Stimulated activated CD4-positive, alpha-beta T cell treated with anti-CD3 and anti-CD28 coated beads, Interleukin-15, amount 100 ng/mL, for 1 hour (primary cell): ENCODE data around the gene PNCK.
"Not testable (repeated sequence)": the region's sequence is repeated elsewhere in the genome, so short reads cannot be mapped to it uniquely, and the experiment has no call there.

ENCODE experiments used
- DNase-seq, 2 donors: peaks; one replicate each; pipeline ENCODE4 v3.0.0-alpha.2; 2020; ENCODE audit warnings: low read depth in 1 of 2, low spot score in 1 of 2

Gene PNCK

DNA sequence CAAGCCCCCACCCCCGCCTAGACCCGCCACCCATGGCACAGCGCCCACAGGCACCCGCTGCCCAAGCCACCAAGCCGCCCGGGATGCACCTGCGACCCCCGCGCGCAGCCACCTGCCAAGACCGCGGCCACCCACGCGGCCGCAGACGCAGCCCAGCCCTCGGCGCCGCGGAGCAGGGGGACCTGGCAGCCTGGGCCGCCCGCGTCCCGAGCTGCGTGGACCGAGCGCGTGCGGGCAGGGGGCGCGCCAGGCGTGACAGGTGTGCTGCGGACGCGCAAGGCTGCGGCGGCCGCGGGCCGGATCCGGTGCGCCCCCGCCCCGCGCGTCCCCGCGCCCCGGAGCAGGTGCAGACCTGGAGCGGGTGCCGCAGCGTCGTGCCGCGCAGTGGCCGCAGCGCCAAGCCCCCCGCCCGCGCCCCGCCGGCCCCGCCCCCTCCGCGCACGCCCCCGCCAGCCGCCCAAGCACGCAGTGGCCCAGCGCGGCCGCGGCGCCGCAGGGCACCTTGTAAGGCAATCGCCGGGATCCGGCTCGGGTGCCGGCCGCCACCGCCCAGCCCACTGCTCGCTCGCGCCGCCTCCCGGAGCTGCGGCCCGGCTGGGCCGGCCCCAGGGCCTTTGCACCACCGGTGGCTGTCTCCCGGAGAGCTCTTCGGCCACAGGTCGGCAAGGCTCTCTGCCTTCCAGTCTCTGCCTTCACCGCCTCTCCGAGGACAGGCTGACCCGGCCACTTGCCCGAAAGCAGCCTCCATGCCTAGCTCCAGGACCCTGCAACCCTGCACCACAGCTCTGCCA, at the start of gene PNCK:
PNCK (minus strand) TSS at position 386 of the 791 bp plus-strand sequence. CDS start 737 bp downstream, outside the sequence.
- no peak for DNase-seq

DNA sequence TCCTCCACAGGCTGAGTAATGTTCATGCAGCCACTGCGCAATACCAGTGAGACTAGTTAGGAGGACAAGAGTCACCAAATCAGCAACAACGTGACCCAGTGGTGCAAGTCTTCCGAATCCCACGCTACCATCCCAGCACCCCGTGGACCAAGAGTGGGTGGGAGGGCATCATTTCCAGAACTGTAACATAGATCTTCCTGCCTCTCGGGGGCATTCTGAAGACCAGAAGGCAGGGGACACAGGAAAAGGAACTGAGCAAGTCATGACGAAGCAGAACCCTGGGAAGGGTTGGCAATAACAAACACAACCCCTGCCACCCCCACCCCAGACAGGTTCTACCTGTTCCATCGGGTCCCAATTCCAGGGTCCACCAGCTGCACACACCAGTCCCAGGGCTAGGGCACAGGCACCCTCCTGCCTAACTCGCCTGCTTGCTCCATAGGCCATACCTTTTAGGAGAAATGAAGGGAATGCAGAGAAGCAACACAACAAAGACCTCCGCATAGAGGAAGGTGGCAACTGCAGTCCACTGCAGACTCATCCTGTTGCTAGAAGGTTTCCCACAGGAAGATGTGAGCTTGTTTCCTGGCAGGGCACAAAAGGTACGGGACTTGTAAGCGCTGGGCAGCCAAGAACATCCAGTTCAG, 49.2 kb upstream of the PNCK start:
- DNase-seq, result no peak

DNA sequence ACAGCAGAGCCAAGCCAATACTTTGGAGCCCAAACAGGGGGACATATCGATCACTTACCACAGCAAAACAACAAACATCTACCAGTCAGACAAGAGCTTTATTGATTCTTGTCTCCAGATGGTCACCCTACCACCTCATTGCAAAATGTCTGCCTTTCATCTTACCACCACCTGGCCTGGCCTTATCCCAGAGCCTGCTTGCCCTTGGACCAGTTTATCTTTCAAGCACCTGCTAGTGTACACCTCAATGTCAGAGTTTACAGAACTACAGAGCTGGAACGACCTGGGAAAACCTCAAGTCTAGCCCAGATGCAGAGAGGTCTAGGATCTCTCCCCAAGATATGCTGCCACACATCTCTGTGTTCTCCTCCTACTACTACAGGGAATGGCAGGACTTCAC, 46.1 kb upstream of the PNCK start:
- DNase-seq, result no peak

DNA sequence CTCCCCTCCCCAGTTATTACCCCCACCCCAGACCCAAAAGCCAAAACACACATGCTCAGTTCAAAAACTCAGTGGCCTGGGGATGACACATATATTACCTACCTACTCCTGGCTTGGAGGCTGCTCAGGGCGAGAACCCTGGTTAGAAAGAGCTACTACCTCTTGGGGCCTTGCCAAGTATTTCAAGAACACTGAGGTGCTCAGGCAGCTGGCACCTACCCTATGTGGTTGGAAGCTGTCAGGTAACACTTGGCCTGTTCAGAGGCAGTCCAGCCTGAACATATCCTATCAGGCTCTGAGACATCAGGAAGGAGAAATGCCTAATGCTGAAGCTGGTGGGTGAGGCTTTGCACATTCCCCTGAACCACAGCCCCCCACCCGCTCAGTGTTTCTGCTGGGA, 45.6 kb upstream of the PNCK start:
- DNase-seq, result no peak

DNA sequence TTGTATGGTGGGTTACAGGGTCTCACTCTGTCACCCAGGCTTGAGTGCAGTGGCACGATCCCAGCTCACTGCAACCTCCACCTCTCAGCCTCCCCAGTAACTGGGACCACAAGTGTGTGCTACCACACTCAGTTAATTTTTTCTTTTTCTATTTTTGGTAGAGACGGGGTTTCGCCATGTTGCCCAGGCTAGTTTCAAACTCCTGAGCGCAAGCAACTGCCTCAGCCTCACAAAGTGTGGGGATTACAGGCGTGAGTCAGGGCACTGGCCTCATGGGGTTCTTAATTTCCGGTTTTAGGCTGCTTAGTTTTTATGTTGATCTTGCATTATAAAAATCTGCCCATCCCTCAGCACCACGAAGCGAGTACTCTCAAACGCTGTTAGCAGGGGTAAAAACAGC, 43.8 kb upstream of the PNCK start:
- no peak for DNase-seq

GRCh38 chrX:153714256-153714655, 40.6 kb upstream of the PNCK start:
- no peak for DNase-seq

DNA sequence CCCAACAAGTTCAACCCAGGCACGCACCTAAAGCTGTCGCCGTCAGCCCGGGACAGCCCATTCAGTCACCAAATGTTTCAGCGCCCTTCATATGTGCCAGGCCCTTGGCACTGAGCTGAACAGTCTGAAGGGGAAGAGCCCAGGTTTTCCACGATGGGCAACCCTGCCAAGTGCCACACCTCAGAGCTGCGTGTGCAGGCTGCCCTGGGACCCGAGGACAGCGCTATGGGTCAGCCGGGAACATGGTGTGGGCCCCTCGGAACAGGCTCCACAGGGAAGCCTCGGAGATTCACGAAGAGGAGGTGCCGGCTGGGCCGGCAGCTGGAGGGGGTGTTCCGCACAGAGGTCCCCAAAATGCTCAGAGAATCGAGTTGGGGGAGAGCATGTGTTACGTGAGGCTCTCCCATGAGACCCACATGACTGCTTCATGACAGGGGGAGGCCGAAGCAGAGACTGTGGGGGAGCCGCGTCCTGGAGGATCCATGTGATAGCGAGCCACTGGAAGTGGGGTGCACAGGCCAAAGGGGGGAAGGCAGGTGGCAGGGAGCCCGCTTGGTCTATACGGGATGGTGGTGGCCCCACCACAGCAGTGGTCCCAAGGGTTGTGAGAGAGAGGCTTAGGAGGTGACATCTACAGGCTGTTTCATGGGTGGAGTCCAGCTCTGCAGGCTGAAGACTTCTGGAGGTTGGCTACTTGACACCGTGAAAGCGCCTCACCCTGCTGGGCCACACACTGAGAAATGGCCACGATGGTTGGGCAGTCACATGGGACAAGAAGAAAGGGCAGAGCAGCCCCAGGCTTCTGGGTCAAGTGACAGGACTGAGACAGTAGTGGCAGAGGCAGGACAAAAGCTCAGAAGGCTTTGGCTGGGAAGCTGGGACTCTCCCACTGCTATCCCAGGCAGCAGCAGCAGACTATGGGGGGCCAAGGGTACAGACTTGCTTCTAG, 36.4 kb upstream of the PNCK start:
- no peak for DNase-seq

- no peak for DNase-seq
Measured at GRCh38 chrX:153708415-153708814, 34.8 kb upstream of the PNCK start.

DNA sequence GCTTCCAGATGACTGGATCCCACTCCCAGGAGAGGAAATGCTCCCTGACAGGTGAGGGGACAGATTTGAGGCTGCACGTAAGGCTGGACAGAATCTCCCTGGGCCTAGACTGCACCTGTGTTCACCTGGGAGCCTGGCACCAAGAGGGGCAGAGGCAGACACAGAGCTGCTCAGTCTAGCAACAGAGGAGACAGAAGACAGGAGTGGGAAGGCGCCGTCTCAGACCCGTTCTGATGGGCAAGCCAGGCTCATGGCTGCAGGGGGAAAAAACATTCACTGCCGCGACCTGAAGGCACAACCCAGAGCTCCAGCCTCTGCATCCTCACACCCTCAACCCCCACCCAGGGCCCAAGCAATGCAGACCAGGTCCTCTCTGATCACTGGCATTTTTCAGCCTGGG, 33.8 kb upstream of the PNCK start:
- no peak for DNase-seq

GRCh38 chrX:153706799-153707198, 33.2 kb upstream of the PNCK start:
- no peak for DNase-seq

DNA sequence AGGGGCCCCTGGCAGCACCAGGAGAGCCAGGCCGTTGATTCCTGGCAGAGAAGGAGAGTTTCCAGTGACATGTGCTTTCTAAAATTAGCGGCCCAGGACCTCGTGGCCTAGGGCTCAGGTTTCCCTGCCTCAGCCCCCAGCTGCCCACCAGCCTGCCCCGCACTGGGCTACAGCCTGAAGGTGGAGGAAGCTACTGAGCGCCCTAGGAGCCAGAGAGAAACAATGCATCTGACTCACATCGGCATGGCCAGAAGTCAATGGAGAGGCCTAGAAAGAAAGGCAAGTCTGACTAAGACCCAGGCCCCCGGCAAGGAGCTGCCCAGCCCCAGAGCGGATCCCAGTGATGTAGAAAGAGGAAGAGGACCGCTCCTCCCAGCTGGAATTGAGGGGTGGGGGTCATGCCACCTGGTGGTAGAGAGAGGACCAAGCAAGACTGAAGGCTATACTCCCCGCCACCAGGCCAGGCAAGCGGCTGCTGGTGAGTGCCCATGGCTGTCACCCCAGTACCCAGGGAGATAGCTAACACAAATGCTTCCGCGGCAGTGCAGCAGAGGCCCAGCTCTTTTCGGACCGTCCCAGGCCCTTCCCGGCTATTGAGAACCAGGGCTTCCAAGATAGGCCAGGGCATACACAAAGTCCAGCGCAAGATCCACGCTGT, 31.9 kb upstream of the PNCK start:
- not testable (repeated sequence) for DNase-seq

DNA sequence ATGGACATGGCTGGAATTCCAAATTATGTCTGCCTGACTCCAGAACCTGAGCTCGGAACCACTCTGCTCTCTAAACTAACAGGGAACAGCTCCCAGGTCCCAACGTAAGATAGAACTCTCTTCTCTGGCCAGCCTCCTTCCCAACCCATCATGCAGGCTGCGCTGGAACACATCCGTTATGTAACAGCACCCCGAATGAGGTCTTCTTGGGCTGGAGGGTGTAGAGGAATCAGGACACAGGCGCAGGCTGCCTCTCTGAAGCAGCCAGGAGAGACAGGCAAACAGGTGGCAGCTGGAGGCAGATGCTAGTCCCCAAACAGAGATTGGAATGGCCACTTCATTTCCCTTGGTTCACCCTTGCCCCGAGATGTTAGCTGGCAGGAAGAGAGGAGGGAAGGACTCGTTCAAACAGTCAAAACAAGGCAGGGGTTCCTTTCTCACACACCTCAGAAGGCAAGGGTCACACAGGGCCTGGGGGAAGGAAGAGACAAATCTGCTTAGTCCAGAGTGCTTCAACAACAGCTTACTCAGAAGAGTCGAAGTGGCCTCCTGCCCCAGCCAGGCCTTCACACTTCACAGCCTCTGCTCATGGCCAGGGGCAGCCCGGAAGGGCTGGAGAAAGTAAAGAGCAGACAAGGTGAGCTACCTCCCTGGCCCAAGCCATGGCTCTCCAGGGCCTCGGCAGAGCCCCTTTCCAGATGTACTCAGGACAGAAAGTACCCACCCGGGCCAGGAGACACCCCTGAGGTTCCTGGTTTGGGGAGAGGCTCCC, 31.2 kb upstream of the PNCK start:
- not testable (repeated sequence) for DNase-seq

- no peak for DNase-seq
Measured at GRCh38 chrX:153704021-153704526, 30.5 kb upstream of the PNCK start.

GRCh38 chrX:153703036-153703370, 29.4 kb upstream of the PNCK start:
- no peak for DNase-seq

DNA sequence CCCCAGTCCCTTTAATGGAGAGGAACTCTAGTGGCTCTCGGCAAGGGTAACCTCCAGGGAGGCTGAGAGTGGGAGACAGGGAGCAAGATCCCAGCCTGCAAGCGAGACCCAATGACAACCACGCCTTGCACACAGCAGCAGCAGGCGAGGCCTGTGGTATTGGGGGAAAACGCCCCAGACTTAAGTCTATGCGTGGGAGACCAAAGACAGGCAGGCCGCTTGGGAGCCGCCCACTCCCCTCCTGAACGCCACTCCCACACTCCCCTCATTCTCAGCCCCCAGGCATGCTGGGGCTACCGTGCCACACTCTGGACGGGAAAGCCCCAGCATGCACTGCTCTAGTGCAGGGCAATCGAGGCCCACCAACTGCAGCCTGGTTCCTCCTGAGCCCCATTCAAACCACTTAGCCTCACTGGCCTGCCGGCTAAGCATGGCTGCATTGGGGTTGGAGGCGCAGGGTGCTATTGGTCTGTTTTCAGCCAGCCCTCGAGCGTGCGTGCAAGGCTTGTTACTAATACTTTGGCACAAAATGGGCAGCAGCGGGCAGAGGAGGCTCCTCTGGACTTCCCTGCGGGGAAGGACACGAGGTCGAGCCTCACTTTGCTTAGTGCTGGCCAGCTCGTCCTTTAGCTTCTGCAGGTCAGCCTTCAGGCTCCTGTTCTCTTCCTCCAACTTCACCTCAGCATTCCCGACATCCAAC, 28.9 kb upstream of the PNCK start:
- DNase-seq, result no peak

- no peak for DNase-seq
Measured at GRCh38 chrX:153701706-153702105, 28.1 kb upstream of the PNCK start.

- no peak for DNase-seq
Measured at GRCh38 chrX:153700967-153701366, 27.4 kb upstream of the PNCK start.

- DNase-seq, result no peak
Measured at GRCh38 chrX:153700376-153700945, 26.8 kb upstream of the PNCK start.

GRCh38 chrX:153699784-153700371, 26.3 kb upstream of the PNCK start:
- not testable (repeated sequence) for DNase-seq
